Cardiac fibroblast (primary cell): ENCODE measurements around the gene AOC2.

Source experiments
- DNase-seq, 2 donors: peaks; one replicate each; pipeline versions ENCODE4 v3.0.0 to v3.0.0-alpha.2; 2010; ENCODE audit warnings: low read depth in 2 of 2
- H3K4me3 ChIP-seq, 2 donors: replicated peaks in 1 of 2; 1 replicate in 1 of 2; 2 replicates in 1 of 2; pipeline ENCODE4 v1.5.1; 2011; ENCODE audit warnings: low read depth in 2 of 2, low read length in 2 of 2, mild to moderate bottlenecking in 2 of 2, moderate library complexity in 1 of 2
- CTCF ChIP-seq: IDR thresholded peaks from one replicate; pipeline ENCODE4 v1.5.1; 2011; ENCODE audit warnings: low read depth, mild to moderate bottlenecking, low read length, inconsistent platforms

The AOC2 gene

GRCh38 chr17:42886283-42887176 lies 42.1 kb downstream of the AOC2 start:
- no peak for DNase-seq
- H3K4me3 ChIP-seq = no peak overlapping the region
- TF ChIP-seq CTCF = no peak

GRCh38 chr17:42889809-42890208 lies 45.4 kb downstream of the AOC2 start:
- no peak overlapping the region for H3K4me3 ChIP-seq
- DNase-seq = no peak
- TF ChIP-seq CTCF = no peak

- no peak overlapping the region for H3K4me3 ChIP-seq
- peak; percentile 13 for DNase-seq
- no peak for TF ChIP-seq CTCF
Measured at GRCh38 chr17:42891539-42892152, 47.3 kb downstream of the AOC2 start.

GRCh38 chr17:42893359-42893758 lies 49.0 kb downstream of the AOC2 start:
- peak in 1 of 2 donors; percentile 39 for DNase-seq
- no peak overlapping the region for H3K4me3 ChIP-seq
- TF ChIP-seq CTCF = no peak

GRCh38 chr17:42894283-42895184 lies 50.2 kb downstream of the AOC2 start:
- no peak for DNase-seq
- no peak overlapping the region for H3K4me3 ChIP-seq
- no peak for TF ChIP-seq CTCF

- peak; percentile 90 to 91 for DNase-seq
- no peak for TF ChIP-seq CTCF
- H3K4me3 ChIP-seq = no peak overlapping the region
Measured at GRCh38 chr17:42895185-42895555, 50.8 kb downstream of the AOC2 start.
